NCI-H510A (cell line): Measurements from ENCODE around the gene SMIM13.

Experiments
- DNase-seq: peaks from one replicate; lab custom pipeline; 2025; lab: John Stamatoyannopoulos, UW

The SMIM13 gene

DNA sequence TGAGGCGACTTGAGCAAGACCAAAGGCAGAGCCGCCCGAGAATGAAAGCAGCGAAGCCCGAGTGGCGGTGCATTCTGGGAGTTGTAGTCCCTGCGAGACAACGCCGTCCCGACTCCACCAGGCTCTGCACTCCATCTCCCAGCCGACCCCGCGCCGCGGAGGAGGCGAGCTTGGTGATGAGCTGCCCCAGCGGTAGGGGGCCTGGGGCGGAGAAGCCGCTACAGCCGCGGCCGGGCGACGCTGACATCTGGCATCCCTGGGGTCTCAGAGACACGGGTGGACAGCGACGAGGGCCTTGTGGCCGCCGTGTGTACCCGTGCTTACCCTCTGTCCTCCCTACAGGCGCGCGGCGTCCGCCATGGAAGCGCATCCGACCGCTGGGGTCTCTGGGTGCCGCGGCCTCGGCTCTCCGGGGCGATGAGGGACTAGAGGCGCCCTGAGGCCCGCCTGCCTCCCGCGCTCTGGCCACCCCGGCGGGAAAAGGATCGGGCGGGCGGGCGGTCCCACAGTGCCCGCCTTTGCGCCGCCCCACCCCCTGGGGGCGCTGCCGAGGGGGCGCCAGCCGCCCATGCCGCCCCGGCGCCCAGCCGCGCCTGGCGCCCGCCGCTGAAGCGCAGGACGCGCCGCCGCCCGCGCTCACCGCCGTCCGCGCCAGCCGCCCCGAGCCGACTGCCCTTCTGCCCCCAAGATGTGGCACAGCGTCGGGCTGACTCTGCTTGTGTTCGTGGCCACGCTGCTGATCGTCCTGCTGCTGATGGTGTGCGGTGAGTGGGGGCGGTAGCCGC, at the start of gene SMIM13:
Gene SMIM13 (plus strand): TSS at position 209 of the 785 bp plus-strand sequence. CDS start 480 bp downstream, at position 689.
- peak; percentile 82 for DNase-seq

DNA sequence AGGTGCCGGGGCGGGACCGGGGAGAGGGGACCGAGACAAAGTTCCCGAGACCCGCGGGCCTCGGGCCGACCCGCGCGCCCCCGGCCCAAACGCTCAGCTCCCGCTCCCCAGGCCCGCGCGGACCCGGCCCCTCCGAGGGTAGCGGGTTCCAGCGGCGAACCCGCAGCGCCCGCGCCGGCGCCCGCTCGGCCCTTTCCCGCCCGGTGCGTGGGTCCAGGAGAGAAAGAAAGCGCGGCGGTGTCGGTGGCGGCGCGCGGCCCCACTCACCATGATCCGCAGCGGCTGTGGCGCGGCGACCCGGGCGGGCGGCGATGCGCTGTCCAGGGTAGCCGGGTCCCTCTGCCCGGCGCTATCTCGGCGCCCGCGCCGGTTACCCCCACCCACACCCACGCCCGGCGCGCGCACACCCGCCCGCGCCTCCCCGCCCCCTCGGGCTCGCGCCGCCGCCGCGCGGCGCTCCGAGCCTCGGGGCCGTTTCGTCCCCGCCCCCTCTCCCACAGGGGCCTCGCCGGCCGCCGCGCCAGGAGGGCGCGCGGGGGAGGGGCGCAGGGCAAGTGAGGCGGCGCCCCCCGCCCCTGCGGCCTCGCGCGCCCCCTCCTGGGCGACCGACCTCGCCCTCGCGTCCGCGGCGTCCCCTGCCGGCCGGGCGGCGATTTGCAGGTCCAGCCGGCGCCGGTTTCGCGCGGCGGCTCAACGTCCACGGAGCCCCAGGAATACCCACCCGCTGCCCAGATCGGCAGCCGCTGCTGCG, 49.5 kb upstream of the SMIM13 start, which contains the start of gene ELOVL2:
Gene ELOVL2 (minus strand): TSS at position 345 of the 751 bp plus-strand sequence. CDS start 75 bp downstream, at position 270.
- DNase-seq, result no peak

GRCh38 chr6:11044712-11045167, 48.9 kb upstream of the SMIM13 start:
- no peak for DNase-seq

DNA sequence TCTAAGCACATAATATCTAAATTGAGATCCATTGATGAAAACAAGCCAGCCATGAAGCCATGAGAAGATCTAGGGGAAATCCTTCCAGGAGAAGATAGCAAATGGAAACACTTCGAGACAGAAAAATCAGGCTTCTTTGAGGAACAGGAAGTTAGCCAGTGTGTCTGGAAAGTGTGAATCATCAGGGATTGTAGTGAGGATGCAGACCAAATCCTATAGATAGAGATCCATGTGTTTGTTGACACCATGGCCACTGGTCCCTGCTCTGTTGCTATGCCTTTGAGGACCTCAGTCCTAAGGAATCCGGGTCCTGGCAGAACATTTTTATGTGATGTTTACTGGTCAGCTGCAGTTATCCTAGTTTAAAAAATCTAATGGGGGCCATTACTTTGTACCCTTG, 42.9 kb upstream of the SMIM13 start:
- no peak for DNase-seq

- no peak for DNase-seq
These were observed 40.3 kb upstream of the SMIM13 start for GRCh38 chr6:11053307-11053706.

- no peak for DNase-seq
These were observed 38.9 kb upstream of the SMIM13 start for GRCh38 chr6:11054722-11055121.

GRCh38 chr6:11055127-11055627, 38.5 kb upstream of the SMIM13 start:
- DNase-seq, result no peak

DNA sequence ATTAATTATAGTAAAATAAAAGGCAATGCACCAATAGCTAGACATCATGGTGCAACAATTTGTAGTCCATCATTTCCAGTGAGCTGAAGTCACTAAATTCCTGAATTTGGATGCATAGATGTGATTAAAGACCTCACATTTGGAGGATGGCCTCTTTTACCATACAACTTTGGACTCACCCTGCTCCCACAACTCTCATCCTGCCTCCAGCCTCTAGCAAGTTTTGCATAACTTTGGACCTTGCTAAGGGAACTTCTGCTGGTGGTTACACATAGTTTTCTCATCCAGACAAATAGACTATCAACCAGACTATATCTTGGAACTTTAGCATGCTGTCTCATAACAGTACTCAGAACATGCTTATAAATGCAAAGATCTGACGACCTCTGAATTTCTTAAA, 36.8 kb upstream of the SMIM13 start:
- DNase-seq, result no peak

- no peak for DNase-seq
These were observed 35.2 kb upstream of the SMIM13 start for GRCh38 chr6:11058406-11058805.

DNA sequence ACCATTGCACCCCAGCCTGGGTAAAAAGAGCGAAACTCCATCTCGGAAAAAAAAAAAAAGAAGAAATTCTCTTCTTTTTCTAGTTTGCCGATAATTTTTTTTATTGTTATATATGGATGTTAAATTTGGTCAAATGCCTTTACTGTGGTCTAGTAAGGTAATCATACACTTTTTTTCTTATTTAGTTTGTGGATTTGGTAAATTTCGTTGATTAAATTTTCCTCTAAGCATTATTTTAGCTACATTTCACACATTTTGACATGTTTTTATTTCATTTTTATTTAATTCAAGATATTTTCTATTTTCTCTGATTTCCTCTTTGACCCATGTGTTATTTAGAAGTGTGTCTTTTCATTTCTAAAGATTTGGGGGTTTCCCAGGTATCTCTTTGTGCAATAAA, 31.6 kb upstream of the SMIM13 start:
- DNase-seq, result no peak

- DNase-seq, result no peak
These were observed 30.9 kb upstream of the SMIM13 start for GRCh38 chr6:11062715-11063114.

DNA sequence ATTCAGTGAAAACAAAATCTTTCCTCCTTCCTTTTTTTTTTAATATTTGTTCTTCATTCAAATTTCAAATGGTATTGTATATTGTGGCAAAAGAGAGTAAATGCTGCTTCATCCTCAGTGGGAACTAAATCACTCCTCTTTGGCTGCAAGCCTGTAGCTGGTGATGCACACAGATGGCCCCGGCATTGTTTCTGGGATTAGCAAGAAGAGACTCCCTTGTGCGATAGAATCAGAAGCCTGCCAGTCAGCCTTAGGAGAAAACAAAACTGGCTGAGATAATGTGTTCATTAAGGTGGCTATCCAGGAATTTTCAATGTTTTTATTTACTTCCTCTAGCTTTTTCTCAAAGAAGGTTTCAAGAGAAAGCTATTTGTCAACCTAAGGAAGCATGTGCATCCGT, 28.8 kb upstream of the SMIM13 start:
- DNase-seq, result no peak

GRCh38 chr6:11065436-11066202, 28.0 kb upstream of the SMIM13 start:
- DNase-seq, result no peak

DNA sequence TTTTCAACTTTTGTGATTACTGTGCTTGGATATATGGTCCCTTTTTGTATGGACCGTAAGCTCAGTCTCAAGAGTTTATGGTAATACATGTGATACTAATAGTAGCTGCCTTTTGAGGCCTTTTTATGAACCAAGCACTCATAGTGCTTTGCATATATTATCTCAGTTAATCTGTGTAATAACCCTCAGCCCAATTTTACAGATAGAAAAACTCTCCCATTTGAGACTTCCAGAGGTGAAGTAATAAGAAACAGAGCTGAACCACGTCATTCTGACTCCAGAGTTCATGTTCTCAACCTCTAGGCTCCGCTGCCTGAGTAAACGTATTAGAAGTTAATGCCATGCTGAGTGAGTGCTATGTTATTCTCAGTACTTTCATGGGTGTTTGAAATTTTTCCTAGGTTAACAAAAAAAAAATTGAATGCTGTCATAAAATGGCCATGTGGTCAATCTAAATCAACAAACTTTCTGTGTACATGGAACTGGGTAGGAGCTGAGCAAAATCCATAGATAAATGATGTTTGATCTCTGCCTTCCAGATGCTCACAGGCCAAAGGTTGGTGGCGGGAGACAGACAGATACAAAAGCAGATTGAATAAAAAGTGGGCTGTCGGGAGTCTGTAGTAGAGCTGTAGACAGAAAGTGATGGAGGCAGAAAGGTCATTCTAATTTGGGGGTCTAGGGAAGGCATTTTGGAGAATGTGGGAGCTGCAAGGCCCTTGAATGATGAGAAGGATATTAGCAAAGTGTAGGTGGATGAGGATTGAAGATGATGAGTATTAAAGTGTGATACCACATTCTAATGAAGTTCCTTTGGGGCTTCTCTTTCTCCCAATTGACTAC, 26.9 kb upstream of the SMIM13 start:
- no peak for DNase-seq

GRCh38 chr6:11067348-11067747, 26.3 kb upstream of the SMIM13 start:
- no peak for DNase-seq

DNA sequence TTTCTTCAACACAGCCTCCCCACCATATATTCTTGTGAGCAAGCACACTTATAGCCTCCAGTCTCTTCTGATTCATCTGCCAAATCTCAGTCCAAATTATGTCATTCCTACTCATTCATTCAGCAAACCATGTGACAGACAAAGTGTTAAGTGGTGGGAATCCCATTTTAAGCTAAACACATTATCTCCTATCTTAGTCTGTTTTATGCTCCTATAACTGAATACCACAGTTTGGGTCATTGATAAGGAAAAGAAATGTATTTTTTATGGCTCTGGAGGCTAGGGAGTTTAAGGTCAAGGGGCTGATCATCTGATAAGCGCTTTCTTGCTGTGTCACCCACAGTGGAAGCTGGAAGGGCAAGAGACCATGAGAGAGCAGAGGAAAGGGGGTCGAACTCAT, 23.9 kb upstream of the SMIM13 start:
- no peak for DNase-seq

GRCh38 chr6:11072101-11072500, 21.5 kb upstream of the SMIM13 start:
- DNase-seq, result no peak

- DNase-seq, result no peak
These were observed 17.1 kb upstream of the SMIM13 start for GRCh38 chr6:11076540-11076939.

- no peak for DNase-seq
These were observed 15.4 kb upstream of the SMIM13 start for GRCh38 chr6:11078266-11078665.

DNA sequence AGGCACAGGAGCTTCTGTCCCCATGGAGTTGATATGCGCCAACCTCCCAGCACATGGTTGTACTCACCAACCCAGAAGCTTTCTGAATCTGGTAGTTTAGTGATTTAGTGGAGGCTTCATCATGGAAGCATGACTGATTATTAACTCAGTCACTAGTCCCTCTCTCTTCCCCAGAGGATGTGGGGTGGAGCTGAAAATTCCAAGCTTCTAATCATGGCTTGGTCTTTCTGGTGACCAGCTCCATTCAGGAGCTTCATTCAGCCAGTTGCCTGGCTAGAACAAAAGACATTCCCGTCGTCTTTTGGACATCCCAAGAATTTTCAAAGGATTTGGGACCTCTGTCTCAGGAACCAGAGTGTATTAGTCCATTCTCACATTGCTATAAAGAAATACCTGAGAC, 13.3 kb upstream of the SMIM13 start:
- DNase-seq, result no peak

- no peak for DNase-seq
These were observed 10.1 kb upstream of the SMIM13 start for GRCh38 chr6:11083491-11083890.
